HG02938 (cell line): Measurements from ENCODE around the gene CCDC187.
"Not testable (repeated sequence)": the region's sequence is repeated elsewhere in the genome, so short reads cannot be mapped to it uniquely, and the experiment has no call there.

Source experiments
- ATAC-seq: cut with Tn5 transposase; IDR thresholded peaks from one replicate; pipeline ENCODE4 v1.9.1; 2021; ENCODE audit warnings: mild to moderate bottlenecking, moderate library complexity; ENCODE audit not compliant: unreplicated experiment

Gene CCDC187

GRCh38 chr9:136273244-136273865, 30.5 kb downstream of the CCDC187 start:
- no peak for ATAC-seq

GRCh38 chr9:136270173-136270705, 33.7 kb downstream of the CCDC187 start:
- no peak for ATAC-seq

GRCh38 chr9:136268735-136269134, 35.2 kb downstream of the CCDC187 start:
- no peak for ATAC-seq

GRCh38 chr9:136268318-136268717, 35.6 kb downstream of the CCDC187 start:
- ATAC-seq, result no peak

- peak; percentile 59 for ATAC-seq
Measured at GRCh38 chr9:136267261-136268111, 36.4 kb downstream of the CCDC187 start.

GRCh38 chr9:136266641-136267040, 37.3 kb downstream of the CCDC187 start:
- ATAC-seq, result not testable (repeated sequence)

GRCh38 chr9:136265561-136266355, 38.1 kb downstream of the CCDC187 start:
- ATAC-seq, result no peak

- no peak for ATAC-seq
Measured at GRCh38 chr9:136264441-136265405, 39.2 kb downstream of the CCDC187 start.

- ATAC-seq, result no peak
Measured at GRCh38 chr9:136264031-136264430, 39.9 kb downstream of the CCDC187 start.

GRCh38 chr9:136262671-136263178, 41.2 kb downstream of the CCDC187 start:
- no peak for ATAC-seq

GRCh38 chr9:136261686-136262430, 42.0 kb downstream of the CCDC187 start:
- no peak for ATAC-seq

- no peak for ATAC-seq
Measured at GRCh38 chr9:136260936-136261472, 42.9 kb downstream of the CCDC187 start.

- no peak for ATAC-seq
Measured at GRCh38 chr9:136260521-136260920, 43.4 kb downstream of the CCDC187 start.

- ATAC-seq, result no peak
Measured at GRCh38 chr9:136259836-136260235, 44.1 kb downstream of the CCDC187 start.

GRCh38 chr9:136259517-136259813, 44.4 kb downstream of the CCDC187 start:
- no peak for ATAC-seq

- no peak for ATAC-seq
Measured at GRCh38 chr9:136258786-136259516, 44.9 kb downstream of the CCDC187 start.

GRCh38 chr9:136258299-136258625, 45.6 kb downstream of the CCDC187 start:
- no peak for ATAC-seq
